ENCODE results near the gene KRT17.
A peak's percentile ranks its signal among the peaks of the same experiment; 100 is the strongest.

The KRT17 gene

GRCh38 chr17:41624208-41625101, at the start of gene KRT17:
Gene KRT17, minus strand, starts transcription at chr17:41624575. Its CDS starts 66 bp downstream, at chr17:41624509.
- peak; percentile 9 for DNase-seq

- no peak for DNase-seq
Observed at GRCh38 chr17:41672153-41672552, 47.8 kb upstream of the KRT17 start.

- DNase-seq = no peak
Observed at GRCh38 chr17:41667280-41668041, 43.1 kb upstream of the KRT17 start.

GRCh38 chr17:41666708-41667279, 42.4 kb upstream of the KRT17 start:
- peak; percentile 48 for DNase-seq

- peak; percentile 30 for DNase-seq
Observed at GRCh38 chr17:41666237-41666641, 41.9 kb upstream of the KRT17 start.

GRCh38 chr17:41665566-41666236, 41.3 kb upstream of the KRT17 start:
- DNase-seq = peak; percentile 81

GRCh38 chr17:41664587-41665565, 40.5 kb upstream of the KRT17 start:
- no peak for DNase-seq

GRCh38 chr17:41664172-41664457, 39.7 kb upstream of the KRT17 start:
- no peak for DNase-seq

- DNase-seq = no peak
Observed at GRCh38 chr17:41663451-41664171, 39.2 kb upstream of the KRT17 start.

GRCh38 chr17:41660221-41660711, 35.9 kb upstream of the KRT17 start:
- DNase-seq = no peak

- no peak for DNase-seq
Observed at GRCh38 chr17:41659427-41660212, 35.2 kb upstream of the KRT17 start.

GRCh38 chr17:41658846-41659245, 34.5 kb upstream of the KRT17 start:
- no peak for DNase-seq

- DNase-seq = no peak
Observed at GRCh38 chr17:41657936-41658335, 33.6 kb upstream of the KRT17 start.

GRCh38 chr17:41657176-41657754, 32.9 kb upstream of the KRT17 start:
- no peak for DNase-seq

- DNase-seq = no peak
Observed at GRCh38 chr17:41656249-41657023, 32.1 kb upstream of the KRT17 start.

GRCh38 chr17:41655611-41656111, 31.3 kb upstream of the KRT17 start:
- DNase-seq = peak; percentile 25

GRCh38 chr17:41654678-41655607, 30.6 kb upstream of the KRT17 start:
- DNase-seq = no peak
